ENCODE data around the gene DNAJC4. TPM values are rescaled to one million over a fixed set of nuclear protein-coding genes. Genes with fewer than 3 reads are reported as not detected.
A peak's percentile ranks its signal among the peaks of the same experiment; 100 is the strongest.

Gene DNAJC4
- total RNA-seq, 1 experiment from 2014 or later: 11.9 TPM

DNA sequence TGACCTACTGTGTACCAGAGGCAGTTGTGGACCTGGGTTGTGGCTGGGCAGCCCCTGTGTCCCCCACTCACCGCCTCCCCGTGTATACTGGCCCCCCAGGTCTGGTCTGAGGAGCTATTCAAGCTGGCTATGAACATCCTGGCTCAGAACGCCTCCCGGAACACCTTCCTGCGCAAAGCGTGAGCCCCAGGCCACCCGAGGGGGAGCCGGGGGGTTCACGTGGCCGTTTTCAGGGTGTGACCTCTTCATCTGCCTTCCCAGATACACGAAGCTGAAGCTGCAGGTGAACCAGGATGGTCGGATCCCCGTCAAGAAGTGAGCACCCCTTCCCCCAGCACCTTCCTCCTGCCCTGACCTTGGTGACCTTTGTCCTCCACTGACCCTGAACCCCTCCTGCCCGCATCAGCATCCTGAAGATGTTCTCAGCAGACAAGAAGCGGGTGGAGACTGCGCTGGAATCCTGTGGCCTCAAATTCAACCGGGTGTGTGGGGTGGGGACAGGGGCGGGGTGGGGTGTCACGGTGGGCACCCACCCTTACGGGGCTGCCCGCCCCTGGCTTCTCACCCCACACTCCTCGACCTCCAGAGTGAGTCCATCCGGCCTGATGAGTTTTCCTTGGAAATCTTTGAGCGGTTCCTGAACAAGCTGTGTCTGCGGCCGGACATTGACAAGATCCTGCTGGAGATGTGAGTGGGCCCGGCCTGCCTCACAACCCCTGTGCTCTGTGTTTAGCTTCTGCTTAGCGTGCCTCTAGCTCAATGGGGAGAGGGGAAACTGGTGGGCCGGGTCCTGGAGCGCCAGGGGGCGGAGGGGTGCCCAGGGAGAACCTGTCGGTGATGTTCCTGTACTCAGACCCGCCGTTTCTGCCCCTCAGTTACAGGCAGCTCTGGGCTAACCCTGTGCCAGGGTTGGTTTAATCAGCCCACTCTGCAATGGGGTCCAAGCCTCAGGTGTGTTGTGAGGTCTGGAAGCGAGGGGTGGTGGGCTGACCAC, 25.1 kb downstream of the DNAJC4 start:
- H3K36me3 ChIP-seq: peaks cover 70% of the 10 kb centered on the region
- H3K9me3 ChIP-seq (replicated peaks): peaks cover 3% of the 10 kb centered on the region; the same call in 1 of the 2 replicates
- no peak overlapping the region for H3K27ac ChIP-seq
- no peak overlapping the region for H3K4me3 ChIP-seq
- peaks cover 25% of the 10 kb centered on the region for H3K4me1 ChIP-seq (replicated peaks)
- no peaks in the 10 kb centered on the region for H3K27me3 ChIP-seq (replicated peaks)
- DNase-seq (ENCODE audit: low read depth in 1 of 2, low spot score in 2 of 2): no peak

DNA sequence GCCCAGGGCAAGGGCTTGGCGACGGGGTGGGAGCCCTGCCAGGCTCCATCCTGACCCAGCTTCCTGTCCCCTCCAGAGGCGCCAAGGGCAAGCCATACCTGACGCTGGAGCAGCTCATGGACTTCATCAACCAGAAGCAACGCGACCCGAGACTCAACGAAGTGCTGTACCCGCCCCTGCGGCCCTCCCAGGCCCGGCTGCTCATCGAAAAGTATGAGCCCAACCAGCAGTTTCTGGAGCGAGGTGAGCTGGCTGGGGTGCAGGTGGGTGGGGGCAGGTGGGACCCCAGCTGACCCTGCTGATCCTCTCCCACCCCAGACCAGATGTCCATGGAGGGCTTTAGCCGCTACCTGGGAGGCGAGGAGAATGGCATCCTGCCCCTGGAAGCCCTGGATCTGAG, 26.0 kb downstream of the DNAJC4 start:
- H3K36me3 ChIP-seq: peaks cover 77% of the 10 kb centered on the region
- H3K9me3 ChIP-seq (replicated peaks): peaks cover 3% of the 10 kb centered on the region; the same call in 1 of the 2 replicates
- no peak for DNase-seq (ENCODE audit: low read depth in 1 of 2, low spot score in 2 of 2)
- peaks cover 18% of the 10 kb centered on the region for H3K4me1 ChIP-seq (replicated peaks)
- H3K27ac ChIP-seq: no peak overlapping the region
- no peaks in the 10 kb centered on the region for H3K27me3 ChIP-seq (replicated peaks)
- H3K4me3 ChIP-seq: no peak overlapping the region

DNA sequence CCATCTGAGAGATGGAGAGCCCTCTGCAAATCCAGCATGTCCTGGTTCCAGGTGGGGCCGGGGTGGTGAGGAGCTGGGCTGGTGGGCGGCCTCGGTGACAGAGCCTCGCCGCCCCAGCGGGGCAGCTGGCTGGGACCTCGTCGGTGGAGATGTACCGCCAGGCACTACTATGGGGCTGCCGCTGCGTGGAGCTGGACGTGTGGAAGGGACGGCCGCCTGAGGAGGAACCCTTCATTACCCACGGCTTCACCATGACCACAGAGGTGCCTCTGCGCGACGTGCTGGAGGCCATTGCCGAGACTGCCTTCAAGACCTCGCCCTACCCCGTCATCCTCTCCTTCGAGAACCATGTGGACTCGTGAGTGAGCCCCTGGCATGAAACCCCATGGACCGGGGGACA, 28.0 kb downstream of the DNAJC4 start:
- Histone ChIP-seq H3K9me3 (replicated peaks) (no peaks in the 10 kb centered on the region), H3K4me3 (no peak overlapping the region), H3K27ac (no peak overlapping the region), H3K4me1 (replicated peaks) (peaks cover 16% of the 10 kb centered on the region), H3K36me3 (peaks cover 90% of the 10 kb centered on the region), H3K27me3 (replicated peaks) (no peaks in the 10 kb centered on the region)
- DNase-seq (ENCODE audit: low read depth in 1 of 2, low spot score in 2 of 2): no peak

DNA sequence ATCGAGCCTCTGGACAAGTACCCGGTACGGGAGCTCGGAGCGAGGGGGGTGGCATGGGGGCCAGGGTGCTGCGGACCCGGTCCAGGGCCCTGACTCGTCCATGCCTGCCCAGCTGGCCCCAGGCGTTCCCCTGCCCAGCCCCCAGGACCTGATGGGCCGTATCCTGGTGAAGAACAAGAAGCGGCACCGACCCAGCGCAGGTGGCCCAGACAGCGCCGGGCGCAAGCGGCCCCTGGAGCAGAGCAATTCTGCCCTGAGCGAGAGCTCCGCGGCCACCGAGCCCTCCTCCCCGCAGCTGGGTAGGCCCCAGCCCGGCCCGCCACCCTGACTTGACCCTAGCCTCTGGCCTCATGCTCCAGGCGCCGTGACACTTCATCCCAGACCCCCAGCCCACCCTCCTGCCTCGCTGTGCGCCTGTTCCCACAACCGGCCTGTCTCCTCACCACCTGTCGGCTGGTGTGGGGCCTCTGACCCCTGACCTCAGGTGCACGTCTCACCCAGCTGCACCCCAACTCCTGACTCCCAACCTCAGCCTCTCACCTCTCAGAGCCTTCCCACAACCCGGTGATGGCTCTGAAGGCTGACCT, 28.7 kb downstream of the DNAJC4 start:
- DNase-seq (ENCODE audit: low read depth in 1 of 2, low spot score in 2 of 2): no peak
- no peaks in the 10 kb centered on the region for H3K27me3 ChIP-seq (replicated peaks)
- no peak overlapping the region for H3K27ac ChIP-seq
- peaks cover 19% of the 10 kb centered on the region for H3K4me1 ChIP-seq (replicated peaks)
- H3K9me3 ChIP-seq (replicated peaks): no peaks in the 10 kb centered on the region
- H3K4me3 ChIP-seq: no peak overlapping the region
- H3K36me3 ChIP-seq: peaks cover 97% of the 10 kb centered on the region

DNA sequence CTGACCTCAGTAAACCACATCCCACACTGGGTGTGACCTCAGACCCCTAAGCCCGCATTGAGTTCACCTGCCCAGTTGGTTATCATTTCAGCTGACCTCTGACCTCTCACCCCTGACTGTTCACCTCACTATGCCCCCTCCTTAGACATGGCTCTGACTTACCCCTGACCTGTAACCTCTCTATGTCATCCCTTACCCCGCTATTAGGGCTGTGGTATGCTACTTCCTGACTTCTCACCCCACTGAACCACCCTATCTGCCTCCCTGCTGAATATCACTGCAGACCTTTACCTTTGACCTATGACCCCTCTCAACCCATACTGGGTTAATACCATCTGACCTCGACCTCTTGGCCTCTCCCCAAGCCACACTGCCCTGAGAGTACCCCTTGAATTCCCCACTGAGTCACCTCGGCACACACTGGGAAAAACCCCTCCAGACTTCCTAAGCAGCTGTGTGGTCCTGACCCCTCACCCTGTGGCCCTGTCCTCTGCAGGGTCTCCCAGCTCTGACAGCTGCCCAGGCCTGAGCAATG, 29.3 kb downstream of the DNAJC4 start:
- H3K9me3 ChIP-seq (replicated peaks): no peaks in the 10 kb centered on the region
- H3K36me3 ChIP-seq: peaks cover 97% of the 10 kb centered on the region
- H3K4me3 ChIP-seq: no peak overlapping the region
- no peak overlapping the region for H3K27ac ChIP-seq
- peaks cover 19% of the 10 kb centered on the region for H3K4me1 ChIP-seq (replicated peaks)
- no peak for DNase-seq (ENCODE audit: low read depth in 1 of 2, low spot score in 2 of 2)
- no peaks in the 10 kb centered on the region for H3K27me3 ChIP-seq (replicated peaks)

DNA sequence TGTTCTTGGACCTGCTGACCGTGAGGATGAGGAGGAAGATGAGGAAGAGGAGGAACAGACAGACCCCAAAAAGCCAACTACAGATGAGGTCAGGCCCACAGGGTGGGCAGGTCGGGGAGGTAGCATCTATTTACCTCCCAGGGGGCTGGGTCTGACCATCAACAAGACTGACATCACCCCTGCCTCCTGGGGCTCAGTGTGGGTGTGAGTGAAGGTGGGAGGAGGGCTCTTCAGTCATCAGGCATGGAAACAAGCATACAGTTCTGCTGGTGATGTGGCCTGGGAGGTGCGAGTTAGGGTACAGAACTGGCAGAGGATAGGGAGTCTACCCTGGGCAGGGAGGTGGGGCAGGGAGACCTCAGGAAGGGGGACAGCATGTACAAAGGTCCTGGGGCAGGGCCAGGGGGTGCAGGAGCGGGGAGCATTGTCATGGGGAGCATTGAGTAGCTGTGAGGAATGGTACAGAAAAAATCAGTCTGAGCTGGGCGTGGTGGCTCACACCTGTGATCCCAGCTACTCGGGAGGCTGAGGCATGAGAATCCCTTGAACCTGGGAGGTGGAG, 29.9 kb downstream of the DNAJC4 start:
- no peak for DNase-seq (ENCODE audit: low read depth in 1 of 2, low spot score in 2 of 2)

DNA sequence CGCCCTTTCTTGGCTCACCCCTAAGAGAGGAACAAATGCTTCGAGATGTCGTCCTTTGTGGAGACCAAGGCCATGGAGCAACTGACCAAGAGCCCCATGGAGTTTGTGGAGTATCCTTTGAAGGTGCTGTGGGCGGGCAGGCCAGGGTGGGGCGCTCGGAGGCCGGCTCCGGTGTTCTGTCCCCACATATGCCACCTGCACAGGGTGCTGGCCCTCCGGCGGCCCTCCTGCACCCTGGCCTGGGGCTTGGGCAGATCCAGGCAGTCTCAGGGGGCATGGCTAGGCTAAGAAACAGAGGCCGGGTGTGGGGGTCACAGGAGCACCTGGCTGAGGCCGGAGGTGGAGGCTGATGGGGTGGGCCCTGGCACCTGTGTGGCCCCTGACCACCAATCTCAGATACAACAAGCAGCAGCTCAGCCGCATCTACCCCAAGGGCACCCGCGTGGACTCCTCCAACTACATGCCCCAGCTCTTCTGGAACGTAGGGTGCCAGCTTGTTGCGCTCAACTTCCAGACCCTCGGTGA, 31.3 kb downstream of the DNAJC4 start:
- H3K27me3 ChIP-seq (replicated peaks): no peaks in the 10 kb centered on the region
- H3K27ac ChIP-seq: no peak overlapping the region
- no peak overlapping the region for H3K4me3 ChIP-seq
- peaks cover 93% of the 10 kb centered on the region for H3K36me3 ChIP-seq
- H3K9me3 ChIP-seq (replicated peaks): no peaks in the 10 kb centered on the region
- no peak for DNase-seq (ENCODE audit: low read depth in 1 of 2, low spot score in 2 of 2)
- H3K4me1 ChIP-seq (replicated peaks): peaks cover 19% of the 10 kb centered on the region

More for the DNA sequence above, 29.9 kb downstream of the DNAJC4 start:
- peaks cover 19% of the 10 kb centered on the region for H3K4me1 ChIP-seq (replicated peaks)
- H3K27me3 ChIP-seq (replicated peaks): no peaks in the 10 kb centered on the region
- no peaks in the 10 kb centered on the region for H3K9me3 ChIP-seq (replicated peaks)
- no peak overlapping the region for H3K27ac ChIP-seq
- H3K36me3 ChIP-seq: peaks cover 93% of the 10 kb centered on the region
- H3K4me3 ChIP-seq: no peak overlapping the region

DNA sequence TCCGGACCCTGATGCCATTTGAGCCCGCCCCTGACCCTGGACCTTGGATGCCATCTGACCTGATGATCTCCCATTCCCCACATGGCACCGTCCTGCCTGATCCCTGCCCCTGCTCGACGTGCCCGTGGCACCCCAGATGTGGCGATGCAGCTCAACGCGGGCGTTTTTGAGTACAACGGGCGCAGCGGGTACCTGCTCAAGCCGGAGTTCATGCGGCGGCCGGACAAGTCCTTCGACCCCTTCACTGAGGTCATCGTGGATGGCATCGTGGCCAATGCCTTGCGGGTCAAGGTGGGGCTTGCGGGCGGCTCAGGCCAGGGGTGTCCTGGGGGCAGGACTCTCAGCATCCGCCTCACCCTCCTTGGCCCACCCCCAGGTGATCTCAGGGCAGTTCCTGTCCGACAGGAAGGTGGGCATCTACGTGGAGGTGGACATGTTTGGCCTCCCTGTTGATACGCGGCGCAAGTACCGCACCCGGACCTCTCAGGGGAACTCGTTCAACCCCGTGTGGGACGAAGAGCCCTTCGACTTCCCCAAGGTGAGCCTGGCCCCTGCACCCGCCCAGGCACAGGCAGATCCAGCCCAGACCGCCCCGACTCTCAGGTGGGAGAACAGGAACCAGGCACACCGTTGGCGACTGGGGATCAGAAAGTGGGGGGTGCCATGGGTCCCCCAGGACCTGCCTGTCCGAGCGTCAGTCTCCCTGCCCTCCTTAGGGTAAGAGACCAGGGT, 32.1 kb downstream of the DNAJC4 start:
- H3K27ac ChIP-seq: peak overlapping the region; percentile 21; the same call in 1 of the 2 replicates
- H3K9me3 ChIP-seq (replicated peaks): no peaks in the 10 kb centered on the region
- no peak overlapping the region for H3K4me3 ChIP-seq
- peaks cover 19% of the 10 kb centered on the region for H3K4me1 ChIP-seq (replicated peaks)
- H3K27me3 ChIP-seq (replicated peaks): no peaks in the 10 kb centered on the region
- no peak for DNase-seq (ENCODE audit: low read depth in 1 of 2, low spot score in 2 of 2)
- peaks cover 93% of the 10 kb centered on the region for H3K36me3 ChIP-seq

DNA sequence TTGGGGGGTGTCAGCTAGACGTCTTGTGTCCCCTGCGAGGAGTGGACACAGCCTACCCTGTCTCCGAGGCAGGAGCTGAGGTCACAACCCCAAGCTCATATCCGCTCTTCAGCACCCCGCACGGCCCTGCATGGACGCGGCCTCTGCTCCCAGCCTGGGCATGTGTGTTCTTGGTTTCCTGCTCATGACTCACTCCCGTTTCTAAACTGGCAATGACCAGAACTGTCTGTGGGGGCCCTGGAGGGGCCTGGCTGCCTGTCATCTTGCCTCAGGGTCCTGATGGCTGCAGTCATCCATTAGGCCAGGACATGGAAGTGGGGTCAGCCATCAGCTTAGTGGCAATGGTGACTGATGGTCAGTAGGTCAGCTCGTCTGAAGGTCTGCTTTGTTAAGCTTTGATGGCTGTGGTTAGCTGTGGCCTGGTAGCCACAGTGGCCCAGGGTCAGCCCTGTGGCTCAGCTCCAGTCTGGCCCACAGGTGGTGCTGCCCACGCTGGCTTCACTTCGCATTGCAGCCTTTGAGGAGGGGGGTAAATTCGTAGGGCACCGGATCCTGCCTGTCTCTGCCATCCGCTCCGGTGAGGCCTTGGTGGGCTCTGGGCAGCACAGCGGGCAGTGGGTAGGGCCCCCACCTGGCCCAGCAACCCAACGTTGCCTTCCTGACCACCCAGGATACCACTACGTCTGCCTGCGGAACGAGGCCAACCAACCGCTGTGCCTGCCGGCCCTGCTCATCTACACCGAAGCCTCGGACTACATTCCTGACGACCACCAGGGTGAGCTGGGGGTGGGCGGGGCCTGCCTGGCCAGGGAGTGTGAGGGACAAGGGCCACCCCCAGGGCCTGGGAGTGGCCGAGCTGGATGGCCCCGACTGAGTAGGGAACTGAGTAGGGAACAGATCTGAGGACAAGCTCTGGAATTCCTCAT, 32.9 kb downstream of the DNAJC4 start:
- H3K4me1 ChIP-seq (replicated peaks): peaks cover 23% of the 10 kb centered on the region
- H3K27me3 ChIP-seq (replicated peaks): no peaks in the 10 kb centered on the region
- H3K27ac ChIP-seq: peak overlapping the region; percentile 21; the same call in 1 of the 2 replicates
- no peaks in the 10 kb centered on the region for H3K9me3 ChIP-seq (replicated peaks)
- no peak overlapping the region for H3K4me3 ChIP-seq
- H3K36me3 ChIP-seq: peaks cover 90% of the 10 kb centered on the region
- DNase-seq (ENCODE audit: low read depth in 1 of 2, low spot score in 2 of 2): peak in 1 of 2 experiments; percentile 29

DNA sequence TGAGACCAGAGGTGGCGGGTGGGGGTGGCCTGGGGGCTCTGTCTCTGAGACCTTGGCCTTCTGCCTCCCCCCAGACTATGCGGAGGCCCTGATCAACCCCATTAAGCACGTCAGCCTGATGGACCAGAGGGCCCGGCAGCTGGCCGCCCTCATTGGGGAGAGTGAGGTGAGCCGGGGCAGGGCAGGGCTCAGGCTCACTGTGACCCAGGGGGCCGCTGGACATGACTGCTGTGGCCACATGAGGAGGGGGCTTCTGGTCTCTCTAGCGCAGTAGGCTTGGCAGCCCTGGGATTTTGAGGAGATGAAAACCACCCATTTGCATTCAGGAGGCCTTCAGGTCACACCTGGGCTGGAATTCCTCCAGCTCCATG, 33.6 kb downstream of the DNAJC4 start:
- Histone ChIP-seq H3K36me3 (peaks cover 90% of the 10 kb centered on the region), H3K27ac (no peak overlapping the region), H3K4me1 (replicated peaks) (peaks cover 29% of the 10 kb centered on the region), H3K27me3 (replicated peaks) (no peaks in the 10 kb centered on the region), H3K9me3 (replicated peaks) (no peaks in the 10 kb centered on the region), H3K4me3 (no peak overlapping the region)
- no peak for DNase-seq (ENCODE audit: low read depth in 1 of 2, low spot score in 2 of 2)

DNA sequence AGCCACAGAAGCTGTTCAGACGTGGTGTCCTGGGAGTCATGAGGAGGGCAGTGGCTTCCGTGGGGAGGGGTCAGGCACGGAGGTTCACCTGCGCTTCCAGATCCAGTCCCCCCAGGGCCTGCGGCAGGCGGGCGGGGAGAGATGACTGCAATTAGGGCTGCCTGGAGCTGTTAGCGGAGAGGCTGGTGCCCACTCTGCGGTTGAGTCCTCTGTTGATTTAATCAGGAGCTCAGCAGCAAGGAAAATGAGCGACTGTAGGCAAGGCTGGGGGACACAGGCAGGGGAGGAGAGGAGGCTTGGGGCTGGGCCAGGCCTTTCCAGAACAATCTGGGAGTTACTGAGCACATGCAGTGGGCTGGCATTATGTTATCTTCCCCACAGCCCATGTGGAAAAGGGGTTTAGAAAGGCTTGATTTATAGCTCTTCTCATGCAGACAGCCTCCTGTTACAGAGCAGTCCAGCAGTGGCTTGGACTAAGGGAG, 34.1 kb downstream of the DNAJC4 start:
- peaks cover 34% of the 10 kb centered on the region for H3K4me1 ChIP-seq (replicated peaks)
- H3K27me3 ChIP-seq (replicated peaks): no peaks in the 10 kb centered on the region
- no peak overlapping the region for H3K27ac ChIP-seq
- no peak for DNase-seq (ENCODE audit: low read depth in 1 of 2, low spot score in 2 of 2)
- no peaks in the 10 kb centered on the region for H3K9me3 ChIP-seq (replicated peaks)
- peaks cover 85% of the 10 kb centered on the region for H3K36me3 ChIP-seq
- no peak overlapping the region for H3K4me3 ChIP-seq

Measured in SJSA1 (cell line).